ENCODE results near the gene PSMA5.

DNA sequence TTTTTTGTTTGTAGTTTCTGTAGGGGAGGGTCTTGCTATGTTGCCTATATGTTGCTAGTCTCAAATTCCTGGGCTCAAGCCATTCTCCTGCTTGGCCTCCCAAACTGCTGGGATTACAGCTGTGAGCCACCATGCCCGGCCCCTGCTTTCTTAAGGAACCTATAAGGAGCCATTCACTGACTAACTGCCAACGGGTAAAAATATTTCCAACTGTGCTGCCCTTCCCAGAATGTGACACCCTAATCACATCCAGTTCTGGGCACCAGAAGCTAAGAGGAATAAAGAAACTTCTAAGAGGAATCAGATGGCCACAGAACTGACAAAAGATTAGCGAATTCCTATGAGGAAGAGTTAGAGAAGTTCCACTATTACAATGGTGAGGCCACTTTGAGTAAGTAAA lies 46.5 kb upstream of the PSMA5 start:
- no peak for TF ChIP-seq ZFX (IDR thresholded peaks at IDR 0.05)
- TF ChIP-seq, protein P1, sequence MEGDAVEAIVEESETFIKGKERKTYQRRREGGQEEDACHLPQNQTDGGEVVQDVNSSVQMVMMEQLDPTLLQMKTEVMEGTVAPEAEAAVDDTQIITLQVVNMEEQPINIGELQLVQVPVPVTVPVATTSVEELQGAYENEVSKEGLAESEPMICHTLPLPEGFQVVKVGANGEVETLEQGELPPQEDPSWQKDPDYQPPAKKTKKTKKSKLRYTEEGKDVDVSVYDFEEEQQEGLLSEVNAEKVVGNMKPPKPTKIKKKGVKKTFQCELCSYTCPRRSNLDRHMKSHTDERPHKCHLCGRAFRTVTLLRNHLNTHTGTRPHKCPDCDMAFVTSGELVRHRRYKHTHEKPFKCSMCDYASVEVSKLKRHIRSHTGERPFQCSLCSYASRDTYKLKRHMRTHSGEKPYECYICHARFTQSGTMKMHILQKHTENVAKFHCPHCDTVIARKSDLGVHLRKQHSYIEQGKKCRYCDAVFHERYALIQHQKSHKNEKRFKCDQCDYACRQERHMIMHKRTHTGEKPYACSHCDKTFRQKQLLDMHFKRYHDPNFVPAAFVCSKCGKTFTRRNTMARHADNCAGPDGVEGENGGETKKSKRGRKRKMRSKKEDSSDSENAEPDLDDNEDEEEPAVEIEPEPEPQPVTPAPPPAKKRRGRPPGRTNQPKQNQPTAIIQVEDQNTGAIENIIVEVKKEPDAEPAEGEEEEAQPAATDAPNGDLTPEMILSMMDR (conservative IDR thresholded peaks at IDR 0.05): no peak
